ENCODE results near the gene COL4A2.

DNA sequence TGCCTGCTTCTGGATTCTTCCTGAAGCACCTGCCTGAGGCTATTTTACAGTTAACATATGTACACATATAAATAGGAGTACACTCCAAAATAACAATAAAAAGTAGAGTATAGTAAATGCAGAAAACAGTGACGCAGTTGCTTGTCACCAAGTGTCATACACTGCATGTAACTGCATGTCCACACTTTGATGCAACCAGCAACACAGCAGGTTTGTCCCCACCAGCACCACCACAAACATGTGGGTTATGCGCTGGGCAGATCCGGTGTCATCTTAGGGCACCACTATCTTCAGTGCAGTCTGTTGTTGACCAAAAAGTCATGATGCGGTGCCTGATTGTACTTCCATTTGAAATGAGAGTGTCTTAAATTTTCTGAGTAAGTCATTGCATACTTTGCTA is 51.3 kb downstream of the COL4A2 start:
- TF ChIP-seq POLR2A (IDR thresholded peaks at IDR 0.05) (no peak), CTCF (IDR thresholded peaks at IDR 0.05) (no peak), POLR2AphosphoS5 (IDR thresholded peaks at IDR 0.05) (no peak)

Measured in suprapubic skin (tissue), 4 donors.